HCT116 (cell line): ENCODE results near the gene RNF220.

Experiments used
- CEBPB ChIP-seq: IDR thresholded peaks from 2 replicates; pipeline ENCODE4 v1.6.1; 2012; ENCODE audit warnings: low read depth
- EZH2 ChIP-seq: fragments of 200-600 bp; sonication (generic); IDR thresholded peaks from 2 replicates; pipeline ENCODE4 v1.6.1; 2017; ENCODE audit warnings: antibody characterized with exemption, mixed run types
- FOSL1 ChIP-seq: IDR thresholded peaks from 2 replicates; pipeline ENCODE4 v1.6.1; 2012; ENCODE audit warnings: low read depth
- JUND ChIP-seq: IDR thresholded peaks from 2 replicates; pipeline ENCODE4 v1.6.1; 2012
- POLR2A ChIP-seq: IDR thresholded peaks from 2 replicates; pipeline ENCODE4 v1.7.0; 2011; ENCODE audit warnings: borderline replicate concordance; ENCODE audit not compliant: insufficient read depth, insufficient read length; ENCODE audit errors: extremely low read depth
- POLR2AphosphoS5 ChIP-seq: IDR thresholded peaks from 2 replicates; pipeline ENCODE4 v1.6.1; 2011; ENCODE audit warnings: mild to moderate bottlenecking, low read depth, low read length, moderate library complexity
- RAD21 ChIP-seq: IDR thresholded peaks from 2 replicates; pipeline ENCODE4 v1.6.1; 2012; ENCODE audit warnings: low read depth, mild to moderate bottlenecking
- SP1 ChIP-seq: IDR thresholded peaks from 2 replicates; pipeline ENCODE4 v1.6.1; 2012; ENCODE audit warnings: low read depth
- SRF ChIP-seq: IDR thresholded peaks from 2 replicates; pipeline ENCODE4 v1.6.1; 2012; ENCODE audit warnings: low read depth
- ZNF274 ChIP-seq: fragments of 200-500 bp; sonication (Bioruptor generic); IDR thresholded peaks from 2 replicates; pipeline ENCODE4 v1.6.1; 2014; ENCODE audit warnings: mild to moderate bottlenecking, low read depth, low read length, inconsistent platforms
- TF ChIP-seq, protein P1 (sequence below), 3 experiments: fragments of 200-600 bp in 1 of 3; sonication (generic) in 1 of 3; IDR thresholded peaks in 2 of 3; conservative IDR thresholded peaks in 1 of 3; 2 replicates each; pipeline ENCODE4 v1.5.1; 2012 to 2017; ENCODE audit warnings: low read depth in 2 of 3, low read length in 2 of 3, antibody characterized with exemption in 1 of 3, borderline replicate concordance in 1 of 3, control low read depth in 1 of 3, mild to moderate bottlenecking in 1 of 3, mixed read lengths in 1 of 3, mixed run types in 1 of 3, moderate library complexity in 1 of 3; ENCODE audit not compliant: insufficient read depth in 1 of 3
- TF ChIP-seq, protein P2 (sequence below): IDR thresholded peaks from 2 replicates; pipeline ENCODE4 v1.6.1; 2012

DNA sequence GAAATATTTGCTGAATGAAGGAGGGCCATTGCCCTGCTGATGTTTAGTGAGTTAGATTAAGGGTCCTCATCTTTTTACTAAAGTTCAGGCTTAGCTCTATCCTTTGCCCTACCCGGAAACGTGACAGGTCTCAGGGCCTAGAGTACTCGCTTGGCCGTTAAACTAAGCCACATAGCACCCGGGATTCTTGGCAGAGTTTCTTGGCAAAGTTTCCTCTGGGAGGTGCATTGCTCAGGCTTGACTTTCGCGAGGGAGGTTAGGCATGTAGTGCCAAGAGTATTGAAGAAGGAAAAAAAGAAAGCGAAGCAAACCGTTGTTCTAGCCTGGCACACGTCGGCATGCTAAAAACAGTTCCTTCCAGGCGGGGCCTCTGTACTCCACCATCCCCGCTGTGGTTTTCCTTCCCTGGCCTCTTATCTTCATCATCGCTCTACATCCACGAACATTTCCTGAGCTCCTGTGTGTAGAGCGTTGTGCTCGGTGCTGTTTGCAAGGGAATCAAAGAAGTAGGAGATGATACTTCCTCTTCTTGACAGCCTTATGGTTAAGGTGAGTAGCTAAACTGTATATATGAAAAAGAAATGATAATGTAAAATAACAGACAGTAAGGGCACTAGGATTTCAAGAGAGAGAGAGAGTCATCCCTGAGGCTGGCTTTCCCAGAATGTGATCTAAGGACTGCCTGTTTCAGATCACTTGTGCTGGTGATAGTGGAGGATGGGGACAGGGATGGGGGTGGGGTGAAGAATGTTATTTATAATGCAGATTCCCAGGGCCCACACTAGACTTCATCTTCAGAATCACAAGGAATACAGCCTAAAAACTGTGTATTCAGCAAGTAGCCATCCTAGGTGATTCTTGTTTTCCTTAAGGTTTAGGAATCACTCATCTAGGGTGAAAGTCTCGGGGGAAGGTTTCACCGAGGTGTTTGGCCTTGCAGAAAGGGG is 18.8 kb downstream of the RNF220 start:
- TF ChIP-seq, protein P1, sequence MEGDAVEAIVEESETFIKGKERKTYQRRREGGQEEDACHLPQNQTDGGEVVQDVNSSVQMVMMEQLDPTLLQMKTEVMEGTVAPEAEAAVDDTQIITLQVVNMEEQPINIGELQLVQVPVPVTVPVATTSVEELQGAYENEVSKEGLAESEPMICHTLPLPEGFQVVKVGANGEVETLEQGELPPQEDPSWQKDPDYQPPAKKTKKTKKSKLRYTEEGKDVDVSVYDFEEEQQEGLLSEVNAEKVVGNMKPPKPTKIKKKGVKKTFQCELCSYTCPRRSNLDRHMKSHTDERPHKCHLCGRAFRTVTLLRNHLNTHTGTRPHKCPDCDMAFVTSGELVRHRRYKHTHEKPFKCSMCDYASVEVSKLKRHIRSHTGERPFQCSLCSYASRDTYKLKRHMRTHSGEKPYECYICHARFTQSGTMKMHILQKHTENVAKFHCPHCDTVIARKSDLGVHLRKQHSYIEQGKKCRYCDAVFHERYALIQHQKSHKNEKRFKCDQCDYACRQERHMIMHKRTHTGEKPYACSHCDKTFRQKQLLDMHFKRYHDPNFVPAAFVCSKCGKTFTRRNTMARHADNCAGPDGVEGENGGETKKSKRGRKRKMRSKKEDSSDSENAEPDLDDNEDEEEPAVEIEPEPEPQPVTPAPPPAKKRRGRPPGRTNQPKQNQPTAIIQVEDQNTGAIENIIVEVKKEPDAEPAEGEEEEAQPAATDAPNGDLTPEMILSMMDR (IDR thresholded peaks at IDR 0.05 in 2 of 3, conservative IDR thresholded peaks at IDR 0.05 in 1 of 3; ENCODE audit: borderline replicate concordance in 1 of 3, insufficient read depth in 1 of 3, low read depth in 2 of 3, low read length in 2 of 3), result no peak
- no peak for TF ChIP-seq SP1
- no peak for TF ChIP-seq RAD21
- TF ChIP-seq POLR2AphosphoS5, result no peak
- no peak for TF ChIP-seq SRF
- TF ChIP-seq ZNF274, result no peak
- no peak for TF ChIP-seq EZH2
- no peak for TF ChIP-seq POLR2A
- no peak for TF ChIP-seq FOSL1
- TF ChIP-seq JUND, result no peak
- TF ChIP-seq CEBPB, result no peak
- TF ChIP-seq, protein P2, sequence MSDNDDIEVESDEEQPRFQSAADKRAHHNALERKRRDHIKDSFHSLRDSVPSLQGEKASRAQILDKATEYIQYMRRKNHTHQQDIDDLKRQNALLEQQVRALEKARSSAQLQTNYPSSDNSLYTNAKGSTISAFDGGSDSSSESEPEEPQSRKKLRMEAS, result no peak
